ENCODE measurements around the gene OSBPL6. TPM values are rescaled to one million over a fixed set of nuclear protein-coding genes. Genes with fewer than 3 reads are reported as not detected.

Gene OSBPL6
- total RNA-seq, 1 experiment from 2014 or later, result 4.6 TPM

DNA sequence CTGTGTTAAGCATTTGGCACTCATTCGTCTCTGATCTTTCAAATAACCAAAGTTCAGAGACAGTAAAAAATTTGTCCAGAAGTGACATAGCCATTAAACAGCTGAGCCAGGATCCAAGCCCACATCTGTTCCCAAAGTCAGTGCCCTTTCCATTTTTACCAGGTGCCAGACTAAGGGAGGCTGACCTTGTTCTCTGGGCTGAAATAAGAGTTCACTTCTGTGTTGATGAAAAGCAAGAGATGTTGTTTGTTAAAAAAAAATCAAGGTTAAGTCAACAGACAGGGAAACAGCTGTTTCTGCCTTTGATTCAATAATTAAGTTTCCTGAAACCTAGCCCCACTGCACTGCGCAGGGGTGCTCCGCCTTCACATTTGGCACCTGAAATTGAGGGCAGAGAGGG is 139.5 kb downstream of the OSBPL6 start:
- H2BK20ac ChIP-seq (ENCODE audit: low read depth, low read length, poor library complexity, severe bottlenecking), result no peak overlapping the region
- H2BK5ac ChIP-seq (ENCODE audit: insufficient read length, low read length), result no peak overlapping the region
- no peak overlapping the region for H2BK15ac ChIP-seq (ENCODE audit: low read depth, low read length)
- H4K20me1 ChIP-seq (ENCODE audit: control insufficient read depth, insufficient read depth, insufficient read length), result no peaks in the 10 kb centered on the region
- H4K5ac ChIP-seq (ENCODE audit: insufficient read length, low read depth, low read length), result no peak overlapping the region
- H3K9ac ChIP-seq (ENCODE audit: extremely low read depth, insufficient read length, low read length), result no peak overlapping the region
- H3K36me3 Mint-ChIP-seq (ENCODE audit: insufficient read depth in 1 of 3, low read depth in 3 of 3), result no peaks in the 10 kb centered on the region
- no peaks in the 10 kb centered on the region for H3K23me2 ChIP-seq (ENCODE audit: insufficient read length, low read depth, low read length, poor library complexity, severe bottlenecking)
- no peak overlapping the region for H3K4me2 ChIP-seq (ENCODE audit: insufficient read depth, insufficient read length, low read length)
- H3T11ph ChIP-seq (ENCODE audit: low read length), result no peak overlapping the region
- no peak overlapping the region for H2AK5ac ChIP-seq (ENCODE audit: insufficient read length, low read length)
- H2BK120ac ChIP-seq (ENCODE audit: low read depth, low read length, poor library complexity, severe bottlenecking), result no peak overlapping the region
- H3K9me3 ChIP-seq (ENCODE audit: control insufficient read depth, low read depth, low read length), result no peaks in the 10 kb centered on the region
- no peak overlapping the region for H4K8ac ChIP-seq (replicated peaks; ENCODE audit: insufficient read length, low read depth, low read length)
- no peaks in the 10 kb centered on the region for H3K9me3 Mint-ChIP-seq
- H2AFZ ChIP-seq (ENCODE audit: low read length), result no peak overlapping the region
- no peak overlapping the region for H3K14ac ChIP-seq (ENCODE audit: insufficient read depth, low read length)
- no peak overlapping the region for H3K27ac Mint-ChIP-seq
- H4K91ac ChIP-seq (ENCODE audit: insufficient read length, low read depth, low read length), result no peak overlapping the region
- no peaks in the 10 kb centered on the region for H3K4me1 Mint-ChIP-seq
- no peaks in the 10 kb centered on the region for H3K79me2 ChIP-seq (ENCODE audit: insufficient read depth, low read length)
- no peaks in the 10 kb centered on the region for H3K27me3 ChIP-seq (ENCODE audit: insufficient read depth, low read length)
- H3K23ac ChIP-seq (ENCODE audit: insufficient read length, low read depth, low read length), result no peak overlapping the region
- no peak overlapping the region for H3K27ac ChIP-seq (ENCODE audit: insufficient read length, low read depth, low read length)
- no peaks in the 10 kb centered on the region for H3K27me3 Mint-ChIP-seq (ENCODE audit: low read depth)
- no peak overlapping the region for H3K56ac ChIP-seq (ENCODE audit: insufficient read length, low read depth, low read length)
- no peak for TF ChIP-seq CTCF (conservative IDR thresholded peaks at IDR 0.05)
- no CpG with 5 or more reads among the region's 3 CpGs for WGBS (ENCODE audit: extremely low coverage, insufficient read length, low lambda C conversion rate)
- no peaks in the 10 kb centered on the region for H3K4me1 ChIP-seq (ENCODE audit: insufficient read depth, low read length)
- H2BK12ac ChIP-seq (ENCODE audit: insufficient read length, low read depth, low read length), result no peak overlapping the region
- no peak overlapping the region for H3K4me3 Mint-ChIP-seq
- no peak for DNase-seq
- no peak overlapping the region for H3K4ac ChIP-seq (ENCODE audit: low read depth, low read length)
- no peaks in the 10 kb centered on the region for H3K79me1 ChIP-seq (ENCODE audit: insufficient read depth, low read depth, low read length, poor library complexity, severe bottlenecking)
- no peak overlapping the region for H3K18ac ChIP-seq (ENCODE audit: insufficient read length, low read depth, low read length)

Data from H9 (cell line).